IMR-90 (cell line): ENCODE results near the gene ZNF513. TPM values are rescaled to one million over a fixed set of nuclear protein-coding genes. Genes with fewer than 3 reads are reported as not detected.

Source experiments
- ATAC-seq: fragments of 200-7000 bp; cut with Tn5 transposase; 2 replicates; pipeline ENCODE4 v1.9.1; 2020; ENCODE audit warnings: low read depth, mild to moderate bottlenecking, moderate library complexity
- BruUV-seq: library from RNA; stranded (reverse); fragments of 400-500 nt; replicated peaks from 2 replicates; lab custom pipeline; 2021; lab: Mats Ljungman, UMichigan
- CTCF ChIA-PET: fragments of 300-600 bp; formaldehyde crosslinking; extraction: SDS; loops from one replicate; lab custom pipeline; 2021; ENCODE audit warnings: antibody characterized with exemption; lab: Yijun Ruan, JAX
- POLR2A ChIA-PET: fragments of 300-600 bp; sonication (Branson Sonifier 250); formaldehyde crosslinking; loops from one replicate; lab custom pipeline; 2022; ENCODE audit warnings: antibody characterized with exemption; ENCODE audit not compliant: unreplicated experiment; lab: Charles Lee
- DNase-seq: peaks from one replicate; pipeline ENCODE4 v3.0.0; 2013
- H2AFZ ChIP-seq: replicated peaks from 2 replicates; pipeline ENCODE3; 2013; ENCODE audit warnings: low read length, mild to moderate bottlenecking; ENCODE audit not compliant: poor library complexity
- H2AK5ac ChIP-seq: 2 replicates; pipeline ENCODE4 v1.6.1; 2013; ENCODE audit warnings: low read depth, low read length, inconsistent platforms
- H2AK9ac ChIP-seq: replicated peaks from 2 replicates; pipeline ENCODE3; 2013; ENCODE audit warnings: mild to moderate bottlenecking, low read depth, low read length, moderate library complexity; ENCODE audit not compliant: poor library complexity
- H2BK120ac ChIP-seq: 2 replicates; pipeline ENCODE4 v1.6.1; 2013; ENCODE audit warnings: low read depth, low read length, inconsistent platforms
- H2BK15ac ChIP-seq: 3 replicates; pipeline ENCODE4 v1.6.1; 2013; ENCODE audit warnings: low read depth, low read length, inconsistent platforms
- H2BK20ac ChIP-seq: 2 replicates; pipeline ENCODE4 v1.6.1; 2013; ENCODE audit warnings: low read depth, mild to moderate bottlenecking, inconsistent platforms, low read length, moderate library complexity
- H2BK5ac ChIP-seq: 2 replicates; pipeline ENCODE4 v1.6.1; 2013; ENCODE audit warnings: mild to moderate bottlenecking, low read depth, low read length, inconsistent platforms; ENCODE audit not compliant: poor library complexity, severe bottlenecking
- H3K14ac ChIP-seq: replicated peaks from 2 replicates; pipeline ENCODE4 v1.6.1; 2013; ENCODE audit warnings: low read depth, low read length, inconsistent platforms
- H3K18ac ChIP-seq: 2 replicates; pipeline ENCODE4 v1.6.1; 2013; ENCODE audit warnings: low read depth, low read length, control low read depth
- H3K23ac ChIP-seq: 2 replicates; pipeline ENCODE4 v1.6.1; 2013; ENCODE audit warnings: low read depth, low read length, inconsistent platforms
- H3K27ac ChIP-seq: 2 replicates; pipeline ENCODE4 v1.5.1; 2013; ENCODE audit warnings: mild to moderate bottlenecking, control low read depth, low read length; ENCODE audit not compliant: insufficient read depth
- H3K27me3 ChIP-seq: 2 replicates; pipeline ENCODE4 v1.6.1; 2013; ENCODE audit warnings: low read length; ENCODE audit not compliant: control insufficient read depth, insufficient read depth
- H3K36me3 ChIP-seq: 2 replicates; pipeline ENCODE4 v1.6.1; 2013; ENCODE audit warnings: low read length, mixed read lengths; ENCODE audit not compliant: control insufficient read depth, insufficient read depth
- H3K4ac ChIP-seq: 2 replicates; pipeline ENCODE4 v1.6.1; 2013; ENCODE audit warnings: low read depth, low read length, inconsistent platforms
- H3K4me1 ChIP-seq: 2 replicates; pipeline ENCODE4 v1.6.1; 2013; ENCODE audit warnings: low read length, mixed read lengths; ENCODE audit not compliant: control insufficient read depth, insufficient read depth
- H3K4me2 ChIP-seq: 2 replicates; pipeline ENCODE4 v1.6.1; 2013; ENCODE audit warnings: low read depth, mild to moderate bottlenecking, control low read depth, low read length, moderate library complexity
- H3K4me3 ChIP-seq: 2 replicates; pipeline ENCODE4 v1.5.1; 2013; ENCODE audit warnings: low read depth, mild to moderate bottlenecking, control low read depth, low read length, moderate library complexity; ENCODE audit not compliant: insufficient read depth
- H3K56ac ChIP-seq: 2 replicates; pipeline ENCODE4 v1.6.1; 2013; ENCODE audit warnings: low read length, inconsistent platforms; ENCODE audit not compliant: insufficient read depth; ENCODE audit errors: extremely low read depth
- H3K79me1 ChIP-seq, 2 experiments: 2 replicates each; pipeline ENCODE4 v1.6.1; 2013; ENCODE audit warnings: low read length in 2 of 2, inconsistent platforms in 1 of 2, low read depth in 1 of 2
- H3K9ac ChIP-seq: 2 replicates; pipeline ENCODE4 v1.6.1; 2013; ENCODE audit warnings: low read depth, low read length, control low read depth
- H3K9me1 ChIP-seq: 2 replicates; pipeline ENCODE4 v1.6.1; 2013; ENCODE audit warnings: low read length, inconsistent platforms; ENCODE audit not compliant: insufficient read depth
- H3K9me3 ChIP-seq: 2 replicates; pipeline ENCODE4 v1.6.1; 2013; ENCODE audit warnings: low read length; ENCODE audit not compliant: control insufficient read depth, insufficient read depth
- H4K20me1 ChIP-seq: 2 replicates; pipeline ENCODE4 v1.6.1; 2013; ENCODE audit warnings: low read length, inconsistent platforms; ENCODE audit not compliant: insufficient read depth
- H4K5ac ChIP-seq: 2 replicates; pipeline ENCODE4 v1.6.1; 2013; ENCODE audit warnings: mild to moderate bottlenecking, low read depth, low read length, control low read depth
- H4K8ac ChIP-seq, 2 experiments: 2 replicates each; pipeline ENCODE4 v1.6.1; 2013; ENCODE audit warnings: low read depth in 2 of 2, low read length in 2 of 2, control low read depth in 1 of 2, inconsistent platforms in 1 of 2
- H4K91ac ChIP-seq: 2 replicates; pipeline ENCODE4 v1.6.1; 2013; ENCODE audit warnings: low read depth, low read length, inconsistent platforms; ENCODE audit not compliant: insufficient read depth
- CTCF ChIP-seq: conservative IDR thresholded peaks from 2 replicates; pipeline ENCODE4 v1.5.1; 2012; ENCODE audit warnings: mild to moderate bottlenecking, low read depth, low read length, improper control_type of control experiment
- FOS ChIP-seq: fragments of 150-350 bp; IDR thresholded peaks from 2 replicates; pipeline ENCODE4 v1.6.1; 2016; ENCODE audit warnings: low read depth, low read length
- RAD21 ChIP-seq: IDR thresholded peaks from 2 replicates; pipeline ENCODE4 v1.6.1; 2012; ENCODE audit warnings: low read length, improper control_type of control experiment
- WGBS, 2 experiments: methylation state at CpG; one replicate each; pipeline versions ENCODE4 v1.1.5 to v1.1.7; 2013; ENCODE audit warnings: missing lambda C conversion rate in 2 of 2; ENCODE audit not compliant: insufficient read length in 1 of 2; ENCODE audit errors: extremely low coverage in 2 of 2; 5-methylcytosine and 5-hydroxymethylcytosine counted together
- dilution Hi-C: fragments of 300-500 bp; cut with HindIII; formaldehyde crosslinking; loops from one replicate; pipeline ENCODE4 v1.14.3; 2018; ENCODE audit warnings: low sequenced_read_pairs; ENCODE audit not compliant: unreplicated experiment
- in situ Hi-C: fragments of 300-500 bp; cut with MboI; formaldehyde crosslinking; loops from 3 replicates; pipeline ENCODE4 v1.14.3; 2019; ENCODE audit warnings: low sequenced_read_pairs, inconsistent platforms, mixed read lengths
- intact Hi-C: fragments of 100-400 bp; cut with micrococcal nuclease; formaldehyde crosslinking; loops from 2 replicates; pipeline ENCODE4 v1.10.0; 2022
- polyA plus RNA-seq, 3 experiments: library from polyadenylated mRNA; depleted of rRNA; stranded (reverse); fragments of >200 nt; gene quantifications; 2 replicates each; pipeline ENCODE4 v1.2.3, GENCODE V29; 2012; ENCODE audit warnings: low replicate concordance in 1 of 3
- total RNA-seq: library from RNA; depleted of rRNA; stranded (reverse); fragments of >200 nt; gene quantifications from 2 replicates; pipeline ENCODE4 v1.2.3, GENCODE V29; 2012

The ZNF513 gene
- total and polyA plus RNA-seq, 2 of the 4 experiments (the other 2 are of a cell fraction) = 3.4 to 23.7 TPM

- no peak overlapping the region for H2BK5ac ChIP-seq
- no peak overlapping the region for H2BK15ac ChIP-seq
- H2AK5ac ChIP-seq = no peak overlapping the region
- no peaks in the 10 kb centered on the region for H3K27me3 ChIP-seq
- H4K91ac ChIP-seq = no peak overlapping the region
- no peak overlapping the region for H4K5ac ChIP-seq
- peaks cover under 1% of the 10 kb centered on the region; the same call in 1 of the 2 replicates for H3K9me1 ChIP-seq
- no peak overlapping the region for H3K27ac ChIP-seq
- intact Hi-C loops (no loop called here), in situ Hi-C loops (no loop called here), dilution Hi-C loops (no loop called here)
- no peak overlapping the region for H4K8ac ChIP-seq
- peaks cover 61% of the 10 kb centered on the region for H3K36me3 ChIP-seq
- H3K9ac ChIP-seq = no peak overlapping the region
- H3K14ac ChIP-seq = no peak overlapping the region
- ChIA-PET CTCF (no interaction called here), POLR2A (no interaction called here)
- H3K4me1 ChIP-seq = peaks cover 6% of the 10 kb centered on the region
- H3K9me3 ChIP-seq = no peaks in the 10 kb centered on the region
- H2BK120ac ChIP-seq = no peak overlapping the region
- no peak overlapping the region for H3K4me3 ChIP-seq
- no TSS peak for BruUV-seq
- H3K23ac ChIP-seq = no peak overlapping the region
- 93% methylated on average over 13 of the region's 29 CpGs; no CpG with 5 or more reads in 1 of the 2 experiments for WGBS, 2 experiments
- ATAC-seq = no peak
- no peak overlapping the region for H3K4ac ChIP-seq
- no peak overlapping the region for H3K18ac ChIP-seq
- no peak overlapping the region for H3K4me2 ChIP-seq
- peak overlapping the region; percentile 31 for H2AK9ac ChIP-seq
- no peak overlapping the region for H2AFZ ChIP-seq
- no peak for DNase-seq
- H4K20me1 ChIP-seq = peaks cover 17% of the 10 kb centered on the region; the same call in 1 of the 2 replicates
- H3K79me1 ChIP-seq = peaks cover 17 to 55% of the 10 kb centered on the region in 2 experiments; a peak in 3 of 4 replicates
- TF ChIP-seq RAD21 = peak; percentile 1; the same call in 1 of the 2 replicates
- TF ChIP-seq FOS = no peak
- peak; percentile 19; the same call in 1 of the 2 replicates for TF ChIP-seq CTCF
- H3K56ac ChIP-seq = no peak overlapping the region
- H2BK20ac ChIP-seq = no peak overlapping the region
These were observed 2.3 kb downstream of the ZNF513 start for GRCh38 chr2:27378096-27378808.
